HG03558 (cell line): Measurements from ENCODE around the gene FHIP2A.
"Not testable (repeated sequence)": the region's sequence is repeated elsewhere in the genome, so short reads cannot be mapped to it uniquely, and the experiment has no call there.

Experiments
- ATAC-seq: cut with Tn5 transposase; IDR thresholded peaks from one replicate; pipeline ENCODE4 v1.9.1; 2021; ENCODE audit warnings: moderate number of reproducible peaks; ENCODE audit not compliant: unreplicated experiment; ENCODE audit errors: extremely low read depth

Gene FHIP2A

DNA sequence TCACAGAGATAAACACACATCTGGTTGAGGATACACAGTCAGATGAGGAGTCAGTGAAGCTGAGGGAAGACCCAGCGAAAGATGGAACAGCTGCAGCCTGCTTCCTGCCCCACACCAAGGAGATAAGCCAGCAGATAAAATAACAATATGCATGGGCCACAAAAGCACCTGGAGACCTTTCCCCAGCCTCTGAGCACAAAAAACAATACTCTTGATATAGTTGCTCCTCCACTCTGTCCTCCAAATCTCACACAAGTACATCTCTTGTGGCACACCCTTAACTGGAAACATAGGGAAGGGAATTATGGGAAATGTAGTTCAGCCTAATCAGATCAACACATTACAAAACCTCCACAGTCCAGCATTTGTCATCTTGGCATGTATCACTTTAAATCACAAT lies 9.7 kb upstream of the FHIP2A start:
- ATAC-seq: no peak

DNA sequence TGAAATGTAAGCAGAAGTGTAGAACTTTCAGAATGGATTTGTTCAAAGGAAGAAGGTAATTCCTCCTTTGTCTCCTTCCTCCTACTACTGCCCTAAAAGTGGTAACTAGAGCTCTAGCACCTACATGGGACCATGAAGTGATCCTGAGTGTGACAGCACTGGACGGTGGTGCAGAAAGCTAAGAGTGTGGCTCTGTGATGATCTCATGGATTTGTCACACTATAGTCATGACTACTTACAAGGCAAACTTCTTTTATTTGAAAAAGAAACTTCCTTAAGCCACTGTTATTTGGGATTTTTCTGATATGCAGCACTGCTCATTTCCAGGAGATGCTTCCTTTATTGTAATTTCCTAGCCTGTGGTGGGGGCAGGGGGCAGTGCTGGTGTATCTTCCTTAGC lies 5.8 kb upstream of the FHIP2A start:
- no peak for ATAC-seq

DNA sequence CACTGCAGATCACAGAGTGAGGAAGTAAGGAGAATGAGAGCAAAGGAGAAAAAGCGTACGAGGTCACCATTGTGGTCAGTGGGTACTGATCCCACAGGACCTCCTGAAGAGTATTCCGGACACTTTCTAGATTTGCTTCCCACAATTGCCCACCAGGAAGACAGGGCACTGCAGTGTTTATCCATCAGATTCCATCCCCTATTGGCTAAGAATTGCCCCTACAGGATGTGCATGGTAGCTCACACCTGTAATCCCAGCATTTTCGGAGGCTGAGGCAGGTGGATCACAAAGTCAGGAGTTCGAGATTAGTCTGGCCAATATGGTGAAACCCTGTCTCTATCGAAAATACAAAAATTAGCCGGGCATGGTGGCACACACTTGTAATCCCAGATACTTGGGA lies 5.3 kb upstream of the FHIP2A start:
- ATAC-seq: no peak

DNA sequence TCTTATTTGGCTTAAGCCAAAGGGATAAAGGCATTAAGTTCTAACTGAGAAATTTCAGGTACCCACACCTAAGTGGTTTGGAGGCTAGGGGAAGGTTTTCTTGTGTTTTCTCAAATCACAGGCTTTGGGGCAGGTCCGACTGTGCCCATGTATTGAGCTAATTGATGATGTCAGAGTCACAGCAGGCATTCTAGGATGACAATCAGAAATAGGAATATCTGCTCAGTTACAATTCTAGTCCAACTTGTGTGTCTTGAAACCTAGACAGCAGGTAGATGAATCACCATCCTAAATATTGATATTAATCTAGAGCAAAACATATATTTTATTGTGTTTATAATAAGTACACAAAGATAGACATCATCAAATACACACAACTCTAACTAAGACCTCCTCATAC lies 2.3 kb upstream of the FHIP2A start:
- ATAC-seq: no peak

DNA sequence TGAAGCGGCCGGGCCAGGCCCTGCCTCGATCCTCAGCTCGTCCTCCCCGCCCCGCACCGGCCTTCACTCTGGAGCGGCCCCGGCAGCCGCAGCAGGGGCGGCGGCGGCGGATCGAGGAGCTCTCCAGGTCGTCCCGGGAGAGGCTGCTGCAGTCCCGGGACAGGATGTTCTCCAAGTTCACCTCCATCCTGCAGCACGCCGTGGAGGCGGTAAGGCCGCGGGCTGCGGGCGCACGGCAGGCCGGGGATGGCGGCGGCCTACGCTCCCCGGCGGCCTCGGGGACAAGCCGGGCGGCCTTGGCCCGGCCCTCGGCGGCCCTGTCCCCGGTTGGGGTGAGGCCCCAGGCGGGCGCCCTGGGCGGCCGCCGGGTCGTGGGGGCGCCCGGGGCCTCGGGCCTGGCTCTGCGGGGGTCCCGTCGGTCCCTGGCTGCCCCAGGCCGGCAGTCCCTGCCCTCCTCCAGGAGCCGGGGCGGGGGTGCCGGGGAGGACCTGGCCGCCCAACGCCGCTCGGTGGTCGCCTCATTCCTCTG lies 399 bp downstream of the FHIP2A start:
- peak; percentile 14 for ATAC-seq

DNA sequence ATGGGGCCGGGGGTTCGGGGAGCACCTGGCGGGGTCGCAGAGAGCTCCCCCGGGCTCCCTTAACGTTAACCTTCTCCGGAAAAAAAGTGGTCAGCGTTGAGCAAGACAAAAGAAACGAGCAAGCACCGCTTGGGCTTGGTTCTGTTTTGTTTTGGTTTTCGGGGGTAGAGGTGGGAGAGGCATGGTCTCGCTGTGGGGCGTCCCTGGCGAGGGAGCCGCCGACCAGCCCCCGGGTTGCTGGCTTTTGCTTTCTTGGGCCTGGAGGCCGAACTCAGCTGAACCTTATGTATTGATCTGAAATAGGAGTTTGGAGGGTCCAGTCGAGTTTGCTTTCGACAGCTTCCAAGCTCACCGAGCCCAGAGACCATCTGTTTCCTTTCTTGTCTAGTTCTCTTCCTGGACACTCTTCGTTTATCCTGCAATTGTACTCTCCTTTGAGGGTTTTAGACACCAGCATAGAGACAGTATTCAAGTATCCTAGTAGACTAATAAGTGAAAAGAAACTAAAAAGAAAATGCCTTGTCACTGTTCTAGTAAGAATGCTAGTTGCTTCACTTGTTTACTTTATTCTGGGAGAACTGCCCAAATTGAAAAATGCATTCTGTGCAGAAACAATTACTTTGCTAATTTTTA lies 980 bp downstream of the FHIP2A start:
- ATAC-seq: no peak

DNA sequence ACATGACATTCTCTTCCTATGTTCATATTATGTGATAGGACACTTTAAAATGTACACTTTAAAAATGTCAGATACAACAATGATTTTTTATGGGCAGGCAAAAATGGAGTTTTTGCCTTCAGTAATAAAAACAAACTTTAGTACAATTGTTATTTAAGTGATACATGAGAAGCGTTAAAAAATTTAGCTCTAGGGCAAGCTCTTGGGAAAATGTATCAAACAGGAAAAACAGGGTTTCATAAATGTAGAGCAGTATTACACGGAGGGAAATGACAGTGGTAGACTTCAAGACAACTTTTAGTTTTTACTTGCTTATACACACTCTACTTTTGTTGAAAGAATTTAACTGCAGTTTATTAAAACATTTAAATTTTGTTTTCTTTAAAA lies 1.5 kb downstream of the FHIP2A start:
- ATAC-seq: no peak

DNA sequence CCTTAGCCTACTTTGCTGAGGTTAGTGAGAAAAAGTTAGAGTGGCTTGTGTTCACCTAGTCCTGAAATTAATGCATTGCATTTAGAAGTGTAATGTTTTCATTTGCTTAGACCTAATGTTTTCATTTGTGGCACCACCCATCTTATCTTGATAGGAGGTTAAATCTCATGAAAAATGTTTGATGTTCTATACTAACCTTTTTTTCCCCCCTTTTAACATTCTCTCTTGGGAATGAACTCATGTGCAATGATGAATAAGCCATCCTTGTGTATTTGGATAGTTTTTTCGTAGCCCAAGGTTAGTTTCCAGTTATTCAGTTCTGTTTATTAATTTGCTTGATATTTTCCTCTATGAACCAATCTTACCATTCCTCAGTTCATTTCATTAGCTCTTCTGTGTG lies 2.8 kb downstream of the FHIP2A start:
- ATAC-seq: no peak

DNA sequence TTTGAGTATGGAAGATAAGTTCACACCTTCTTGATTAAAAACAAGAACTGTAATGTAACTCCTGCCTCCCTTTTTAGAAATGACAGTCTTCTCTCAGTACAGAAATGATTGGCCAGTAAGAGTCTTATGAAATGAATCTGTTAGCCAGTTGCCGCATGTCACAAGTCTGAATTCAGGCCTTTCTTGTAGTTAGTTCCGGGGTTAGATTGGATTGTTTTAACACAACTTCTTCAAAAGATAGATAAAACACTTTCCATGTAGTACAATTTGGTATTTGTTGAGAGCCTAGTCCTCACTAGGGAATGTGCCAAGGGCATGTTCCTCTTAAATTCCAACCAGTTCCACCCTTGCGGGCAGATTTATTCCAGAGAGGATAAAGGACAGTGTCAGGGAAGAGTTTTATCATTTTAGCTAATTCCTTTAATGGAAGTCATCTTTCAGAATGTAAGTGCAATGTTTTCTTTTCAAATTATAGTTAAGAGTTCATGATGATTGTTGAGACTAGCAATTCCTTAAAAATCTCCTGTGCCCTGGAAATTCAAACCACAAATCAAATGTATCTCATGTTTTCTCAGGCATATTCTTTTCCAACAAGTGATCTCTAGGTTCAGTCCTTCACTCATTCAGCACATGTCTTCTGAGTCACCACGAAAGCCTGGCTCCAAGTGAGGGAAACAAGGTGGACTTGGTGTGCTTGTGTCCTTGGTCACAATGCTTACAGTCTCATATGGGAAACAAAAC lies 4.1 kb downstream of the FHIP2A start:
- ATAC-seq: peak; percentile 46

DNA sequence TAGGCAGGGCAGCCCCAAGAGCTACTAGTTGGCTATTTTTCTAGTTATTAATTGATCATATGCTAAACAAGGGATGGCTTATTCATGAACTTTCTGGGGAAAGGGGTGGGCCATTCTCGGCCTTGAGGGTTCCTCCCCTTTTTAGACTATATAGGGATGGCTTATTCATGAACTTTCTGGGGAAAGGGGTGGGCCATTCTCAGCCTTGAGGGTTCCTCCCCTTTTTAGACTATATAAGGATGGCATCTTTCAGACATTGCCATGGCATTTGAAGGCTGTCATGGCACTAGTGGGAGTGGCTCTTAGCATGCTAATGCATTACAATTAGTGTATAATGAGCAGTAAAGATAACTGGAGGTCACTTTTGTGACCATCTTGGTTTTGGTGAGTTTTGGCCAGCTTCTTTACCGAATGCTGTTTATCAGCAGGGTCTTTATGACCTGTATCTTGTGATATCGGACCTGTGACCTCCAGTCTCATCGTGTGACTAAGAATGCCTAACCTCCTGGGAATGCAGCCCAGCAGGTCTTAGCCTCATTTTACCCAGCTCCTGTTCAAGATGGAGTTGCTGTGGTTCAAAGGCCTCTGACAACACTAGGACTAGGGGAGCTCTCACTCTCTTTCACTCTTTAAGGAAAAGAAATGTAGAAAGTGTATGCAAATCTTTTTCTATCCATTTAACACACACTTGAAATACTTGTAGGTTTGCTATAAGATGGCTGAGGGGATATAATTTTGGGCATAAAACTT lies 7.8 kb downstream of the FHIP2A start:
- ATAC-seq: no peak

DNA sequence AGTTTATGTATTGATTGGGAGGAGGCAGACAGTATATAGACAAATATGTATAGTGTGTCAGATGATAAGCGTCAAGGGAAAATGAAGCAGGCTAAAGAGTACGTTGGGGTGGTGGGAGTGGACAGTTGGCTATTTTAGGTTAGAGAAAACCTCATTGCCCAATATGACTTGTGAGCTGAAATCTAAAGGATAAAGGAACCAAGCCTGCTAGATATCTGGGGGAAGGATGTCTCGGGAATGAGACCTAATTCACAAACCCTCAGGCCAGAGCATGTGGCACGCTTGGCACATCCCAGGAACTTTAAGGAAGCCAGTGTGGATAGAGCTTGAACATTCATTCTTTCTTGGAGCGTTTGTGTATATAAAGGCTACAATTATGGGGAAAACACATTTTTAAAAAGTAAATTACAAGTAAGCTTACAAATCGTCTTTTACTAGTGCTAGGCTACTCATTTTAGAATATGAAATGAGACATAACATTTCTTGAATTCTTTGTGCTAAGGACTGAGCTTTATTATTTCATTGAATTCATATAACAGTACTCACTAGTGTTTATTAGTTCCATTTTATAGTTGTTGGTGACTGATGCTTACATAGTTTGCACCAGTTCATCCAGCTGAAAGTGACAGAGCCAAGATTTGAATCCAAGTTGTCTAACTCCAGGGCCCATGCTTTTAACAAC lies 9.7 kb downstream of the FHIP2A start:
- no peak for ATAC-seq

DNA sequence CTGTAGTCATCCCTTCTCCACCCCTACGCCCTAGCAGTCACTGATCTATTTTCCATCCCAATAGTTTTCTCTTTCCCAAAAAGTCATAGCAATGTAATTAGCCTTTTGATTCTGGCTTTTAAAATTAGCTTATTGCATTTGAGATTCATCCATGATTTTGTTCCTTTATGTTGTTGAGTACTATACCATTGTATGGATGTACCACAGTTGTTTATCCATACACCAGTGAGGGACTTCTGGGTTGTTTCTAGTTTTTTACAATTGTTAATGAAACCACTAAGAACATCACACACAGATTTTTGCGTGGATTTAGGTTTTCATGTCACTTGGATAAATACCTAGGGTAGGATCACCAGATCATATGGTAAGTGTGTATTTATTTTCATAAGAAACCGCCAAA lies 16.1 kb downstream of the FHIP2A start:
- ATAC-seq: no peak

DNA sequence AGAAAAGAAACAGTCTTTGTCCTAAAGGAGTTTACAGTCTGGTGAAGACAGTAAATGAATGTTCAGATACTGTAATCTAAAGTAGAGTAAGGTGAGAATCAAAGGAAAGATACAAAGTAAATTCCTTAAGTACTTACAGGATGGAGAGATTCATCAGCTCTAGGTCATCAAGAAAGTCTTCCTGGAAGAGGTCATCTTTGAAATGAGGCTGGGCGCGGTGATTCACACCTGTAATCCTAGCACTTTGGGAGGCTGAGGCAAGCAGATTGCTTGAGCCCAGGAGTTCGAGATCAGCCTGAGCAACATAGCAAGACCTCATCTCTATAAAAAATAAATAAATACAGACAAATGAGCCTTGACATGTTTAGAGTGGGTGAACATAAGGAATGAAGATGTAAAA lies 18.3 kb downstream of the FHIP2A start:
- no peak for ATAC-seq

DNA sequence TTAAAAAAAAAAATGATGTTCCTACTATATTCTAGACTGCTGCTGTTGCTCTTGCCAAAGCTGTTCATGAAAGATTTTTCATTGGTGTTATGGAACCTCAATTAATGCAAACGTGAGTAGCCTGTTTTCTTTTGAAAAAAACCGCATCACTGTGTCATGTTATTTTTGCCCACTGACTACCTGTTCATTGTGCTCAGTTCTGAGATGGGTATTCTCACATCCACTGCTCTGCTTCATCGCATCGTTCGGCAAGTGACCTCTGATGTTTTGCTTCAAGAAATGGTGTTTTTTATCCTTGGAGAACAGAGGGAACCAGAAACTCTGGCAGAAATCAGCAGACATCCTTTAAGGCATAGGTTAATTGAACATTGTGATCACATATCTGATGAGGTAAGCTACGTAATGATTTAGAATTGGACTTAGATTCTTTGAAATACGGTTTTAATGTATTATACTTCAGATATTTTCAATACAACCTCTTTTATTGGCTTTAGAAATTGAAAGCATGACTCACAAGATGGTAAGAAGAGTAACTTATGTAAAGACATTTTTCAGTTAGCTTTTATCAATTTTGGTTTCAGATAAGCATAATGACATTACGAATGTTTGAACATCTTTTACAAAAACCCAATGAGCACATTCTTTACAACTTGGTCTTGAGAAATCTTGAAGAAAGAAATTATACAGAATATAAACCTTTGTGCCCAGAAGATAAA lies 24.6 kb downstream of the FHIP2A start:
- ATAC-seq: no peak

DNA sequence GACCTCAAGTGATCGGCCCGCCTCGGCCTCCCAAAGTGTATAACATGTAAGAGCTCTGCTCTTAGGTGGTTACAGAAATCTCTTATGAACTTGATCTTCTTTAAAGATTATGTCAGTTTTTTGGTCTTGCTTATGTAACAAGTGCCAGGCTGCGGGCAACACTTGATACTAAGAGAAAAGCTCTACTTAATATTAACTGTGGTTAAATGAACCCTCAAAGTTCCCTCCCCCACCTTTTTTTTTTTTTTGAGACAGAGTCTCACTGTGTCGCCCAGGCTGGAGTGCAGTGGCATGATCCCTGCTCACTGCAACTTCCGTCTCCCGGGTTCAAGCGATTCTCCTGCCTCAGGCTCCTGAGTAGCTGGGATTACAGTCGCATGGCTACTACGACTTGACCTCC lies 25.9 kb downstream of the FHIP2A start:
- not testable (repeated sequence) for ATAC-seq

DNA sequence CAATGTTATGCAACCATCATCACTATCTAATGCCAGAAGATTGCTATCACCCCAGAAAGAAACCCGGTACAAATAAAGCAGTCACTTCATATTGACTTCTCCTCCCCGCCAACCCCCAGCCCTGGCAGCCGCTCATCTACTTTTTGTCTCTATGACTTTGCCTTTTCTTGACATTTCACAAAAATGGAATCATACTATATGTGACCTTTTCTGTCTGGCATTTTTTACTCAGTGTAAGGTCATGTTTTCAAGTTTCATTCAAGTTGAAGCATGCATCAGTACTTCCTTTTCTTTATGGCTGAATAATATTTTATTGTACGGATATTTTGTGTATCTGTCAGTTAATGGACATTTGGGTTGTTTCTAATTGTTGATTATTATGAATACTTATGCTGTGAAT lies 28.1 kb downstream of the FHIP2A start:
- ATAC-seq: no peak

DNA sequence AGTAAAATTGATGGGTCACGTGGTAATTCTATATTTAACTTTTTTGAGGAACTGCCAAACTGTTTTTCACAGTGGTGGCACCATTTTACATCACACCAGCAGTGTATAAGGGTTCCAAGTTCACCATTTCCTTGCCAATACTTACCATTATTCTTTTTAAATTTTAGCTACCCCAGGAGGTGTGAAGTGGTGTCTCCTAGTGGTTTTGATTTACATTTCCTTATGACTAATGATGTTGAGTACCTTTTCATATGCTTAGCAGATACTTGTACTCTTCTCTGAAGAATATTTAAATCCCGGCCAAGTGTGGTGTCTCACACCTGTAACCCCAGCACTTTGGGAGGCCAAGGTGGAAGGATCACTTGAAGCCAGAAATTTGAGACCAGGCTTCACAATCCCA lies 28.5 kb downstream of the FHIP2A start:
- no peak for ATAC-seq

DNA sequence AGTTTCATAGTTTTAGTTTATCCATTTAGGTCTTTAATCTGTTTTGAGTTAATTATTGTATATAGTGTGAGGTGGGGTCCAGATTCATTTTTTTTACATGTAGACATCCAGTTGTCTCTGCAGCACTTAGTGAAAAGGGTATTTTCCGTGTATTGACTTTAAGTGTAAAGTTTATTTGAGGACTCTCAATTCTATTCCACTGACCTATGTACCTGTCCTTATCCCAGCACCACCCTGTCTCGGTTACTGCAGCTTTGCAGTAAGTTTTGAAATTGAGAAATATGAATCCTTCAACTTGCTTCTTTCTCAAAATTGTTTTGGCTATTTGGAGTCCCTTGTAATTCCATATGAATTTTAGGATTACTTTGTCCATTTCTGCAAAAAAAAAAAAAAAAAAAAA lies 29.8 kb downstream of the FHIP2A start:
- ATAC-seq: no peak

DNA sequence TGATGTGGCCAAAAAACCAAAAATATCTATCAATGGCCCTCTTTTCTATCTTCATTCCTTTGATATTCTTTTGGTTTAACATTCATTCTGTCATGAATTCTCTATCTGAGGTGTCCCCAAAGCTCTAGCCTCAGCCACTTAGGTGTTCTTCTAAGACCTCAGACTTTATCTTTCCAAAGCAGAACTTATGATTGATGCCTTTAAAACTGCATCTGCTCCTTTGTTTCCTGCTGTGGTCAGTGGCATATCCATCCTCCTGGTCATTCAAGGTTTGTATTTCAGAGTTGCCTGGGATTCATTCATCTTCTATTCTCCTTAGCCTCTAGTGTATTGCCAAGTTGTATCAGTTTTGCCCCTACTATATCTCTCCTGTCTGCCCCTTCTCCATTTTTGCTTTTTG lies 30.6 kb downstream of the FHIP2A start:
- no peak for ATAC-seq

DNA sequence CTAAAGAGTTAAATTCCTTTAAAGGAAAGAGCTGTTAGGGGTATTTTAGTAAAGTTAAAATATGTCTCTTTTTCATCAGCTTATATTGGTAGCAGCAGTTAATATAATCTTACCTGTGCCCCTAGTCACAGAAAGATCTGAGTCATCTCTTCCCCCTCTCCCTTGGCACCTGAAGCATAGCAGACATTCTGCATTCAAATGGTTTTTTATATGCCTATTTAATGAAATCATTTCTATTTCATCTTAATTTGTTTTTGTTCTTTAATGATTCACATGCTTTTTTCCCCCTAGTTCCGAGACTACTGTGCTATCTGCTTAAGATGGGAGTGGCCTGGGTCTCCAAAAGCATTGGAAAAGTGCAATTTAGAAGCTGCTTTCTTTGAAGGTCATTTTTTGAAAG lies 33.3 kb downstream of the FHIP2A start:
- ATAC-seq: no peak
